K562 (cell line): ENCODE results near the gene VILL. TPM values are rescaled to one million over a fixed set of nuclear protein-coding genes. Genes with fewer than 3 reads are reported as not detected.

Experiments used
- ESRRA ChIP-seq: fragments of 450-650 bp; IDR thresholded peaks from 2 replicates; pipeline ENCODE4 v1.6.1; 2014; ENCODE audit warnings: low read depth, mild to moderate bottlenecking, moderate library complexity, borderline replicate concordance
- MEIS2 ChIP-seq: fragments of 450-650 bp; IDR thresholded peaks from 2 replicates; pipeline ENCODE4 v1.6.1; 2014; ENCODE audit warnings: mild to moderate bottlenecking; ENCODE audit not compliant: partially characterized antibody
- PBX2 ChIP-seq, 2 experiments: IDR thresholded peaks in 1 of 2; conservative IDR thresholded peaks in 1 of 2; 2 replicates each; pipeline ENCODE4 v1.6.1; 2016; ENCODE audit warnings: low read depth in 2 of 2, mild to moderate bottlenecking in 1 of 2, missing compliant biosample characterization in 1 of 2, missing genetic modification characterization in 1 of 2, moderate library complexity in 1 of 2
- POU5F1 ChIP-seq: fragments of 150-350 bp; IDR thresholded peaks from 2 replicates; pipeline ENCODE4 v1.6.1; 2014; ENCODE audit warnings: borderline replicate concordance, low read length, low read depth, mild to moderate bottlenecking; ENCODE audit not compliant: partially characterized antibody
- THAP12 ChIP-seq: fragments of 250-450 bp; sonication (Bioruptor Pico); IDR thresholded peaks from 2 replicates; pipeline ENCODE4 v1.9.0; 2021; ENCODE audit warnings: mild to moderate bottlenecking, inconsistent platforms
- ZFP30 ChIP-seq: fragments of 250-450 bp; sonication (Bioruptor Pico); IDR thresholded peaks from 2 replicates; pipeline ENCODE4 v1.8.0; 2022; ENCODE audit warnings: moderate library complexity, mild to moderate bottlenecking, inconsistent platforms, borderline replicate concordance
- ZNF134 ChIP-seq: fragments of 250-450 bp; sonication (Bioruptor Pico); conservative IDR thresholded peaks from 2 replicates; pipeline ENCODE4 v1.4.0; 2020
- ZNF586 ChIP-seq: fragments of 450-650 bp; formaldehyde crosslinking; conservative IDR thresholded peaks from 2 replicates; pipeline ENCODE4 v1.4.0; 2020; ENCODE audit warnings: mild to moderate bottlenecking, moderate library complexity
- polyA plus RNA-seq, 8 experiments: library from polyadenylated mRNA; depleted of rRNA in 4 of 8; stranded (reverse) in 5 of 8; unstranded in 3 of 8; fragments of >200 nt; fragmentation: Nextera tagmentation in 2 of 8; fragmentation: Illumina TruSeq in 1 of 8; extraction: Ambion mirVana in 2 of 8; extraction: Trizol in 1 of 8; gene quantifications; 2 replicates each; pipeline versions ENCODE4 v1.2.1 to v1.2.3, GENCODE V29; 2011 to 2014; ENCODE audit warnings: inconsistent platforms in 1 of 8, missing spikeins in 1 of 8
- total RNA-seq, 7 experiments: library from RNA; depleted of rRNA in 6 of 7; stranded (reverse); fragments of >200 nt in 6 of 7; fragmentation: Illumina TruSeq in 2 of 7; extraction: Trizol in 2 of 7; gene quantifications; 2 replicates each; pipeline versions ENCODE4 v1.2.1 to v1.2.3, GENCODE V29; 2011 to 2021; ENCODE audit warnings: low replicate concordance in 1 of 7
- TF ChIP-seq, protein P1 (sequence below): fragments of 250-450 bp; sonication (Bioruptor Pico); IDR thresholded peaks from 2 replicates; pipeline ENCODE4 v1.5.0; 2020; ENCODE audit warnings: mild to moderate bottlenecking, borderline replicate concordance

VILL gene
- total and polyA plus RNA-seq, 9 of the 15 experiments (the other 6 are each of a cell fraction or from before 2014, with no cell fraction given): 0.11 to 16.0 (median 8.8) TPM

GRCh38 chr3:37992271-37993066, 1.9 kb downstream of the VILL start (continued):
- TF ChIP-seq PBX2 (CRISPR knock-in tag; IDR thresholded peaks at IDR 0.05; ENCODE audit: low read depth) (no peak), PBX2 (tag; conservative IDR thresholded peaks at IDR 0.05; ENCODE audit: low read depth) (peak; percentile 57), ESRRA (peak; percentile 51; the same call in 1 of the 2 replicates), MEIS2 (peak; percentile 65), ZFP30 (CRISPR knock-in tag) (no peak), THAP12 (no peak), POU5F1 (no peak), ZNF586 (CRISPR knock-in tag) (no peak), ZNF134 (CRISPR knock-in tag) (no peak)
- TF ChIP-seq, protein P1, sequence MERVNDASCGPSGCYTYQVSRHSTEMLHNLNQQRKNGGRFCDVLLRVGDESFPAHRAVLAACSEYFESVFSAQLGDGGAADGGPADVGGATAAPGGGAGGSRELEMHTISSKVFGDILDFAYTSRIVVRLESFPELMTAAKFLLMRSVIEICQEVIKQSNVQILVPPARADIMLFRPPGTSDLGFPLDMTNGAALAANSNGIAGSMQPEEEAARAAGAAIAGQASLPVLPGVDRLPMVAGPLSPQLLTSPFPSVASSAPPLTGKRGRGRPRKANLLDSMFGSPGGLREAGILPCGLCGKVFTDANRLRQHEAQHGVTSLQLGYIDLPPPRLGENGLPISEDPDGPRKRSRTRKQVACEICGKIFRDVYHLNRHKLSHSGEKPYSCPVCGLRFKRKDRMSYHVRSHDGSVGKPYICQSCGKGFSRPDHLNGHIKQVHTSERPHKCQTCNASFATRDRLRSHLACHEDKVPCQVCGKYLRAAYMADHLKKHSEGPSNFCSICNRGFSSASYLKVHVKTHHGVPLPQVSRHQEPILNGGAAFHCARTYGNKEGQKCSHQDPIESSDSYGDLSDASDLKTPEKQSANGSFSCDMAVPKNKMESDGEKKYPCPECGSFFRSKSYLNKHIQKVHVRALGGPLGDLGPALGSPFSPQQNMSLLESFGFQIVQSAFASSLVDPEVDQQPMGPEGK (CRISPR knock-in tag): no peak
